Stimulated activated CD4-positive, alpha-beta T cell treated with anti-CD3 and anti-CD28 coated beads, TNF-alpha, amount 100 ng/mL, for 1 hour (primary cell): ENCODE measurements around the gene TMEM191C.
A peak's percentile ranks its signal among the peaks of the same experiment; 100 is the strongest.
"Not testable (repeated sequence)": the region's sequence is repeated elsewhere in the genome, so short reads cannot be mapped to it uniquely, and the experiment has no call there.

Experiments
- DNase-seq, 3 donors: peaks; one replicate each; pipeline ENCODE4 v3.0.0-alpha.2; 2020; ENCODE audit warnings: low read depth in 3 of 3, low spot score in 1 of 3

Gene TMEM191C

GRCh38 chr22:21467337-21468193 is at the start of gene TMEM191C:
Gene TMEM191C, plus strand, starts transcription at chr22:21467387. Its CDS starts 73 bp downstream, at chr22:21467460.
- not testable (repeated sequence) for DNase-seq

DNA sequence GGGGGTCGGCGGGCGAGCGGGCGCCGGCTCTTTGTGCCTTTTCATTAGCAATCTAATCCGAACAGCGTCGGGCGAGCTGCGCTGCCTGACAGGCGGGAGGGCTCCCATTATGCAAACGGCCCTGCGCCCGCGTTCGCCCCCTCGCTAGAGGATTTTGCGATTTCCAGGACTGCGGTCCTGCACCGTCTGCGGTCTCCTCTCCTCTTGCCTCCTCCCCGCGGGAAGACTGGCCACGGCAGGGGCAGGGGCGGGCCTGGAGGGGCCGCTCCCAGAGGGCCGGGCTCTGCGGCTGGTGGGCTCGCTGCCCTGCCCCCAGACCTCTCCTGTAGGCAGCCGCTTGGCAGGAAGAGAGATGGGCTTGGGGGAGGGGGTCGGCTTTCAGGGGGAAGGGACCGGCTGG is 49.3 kb upstream of the TMEM191C start:
- peak in 1 of 3 donors; percentile 10 for DNase-seq

DNA sequence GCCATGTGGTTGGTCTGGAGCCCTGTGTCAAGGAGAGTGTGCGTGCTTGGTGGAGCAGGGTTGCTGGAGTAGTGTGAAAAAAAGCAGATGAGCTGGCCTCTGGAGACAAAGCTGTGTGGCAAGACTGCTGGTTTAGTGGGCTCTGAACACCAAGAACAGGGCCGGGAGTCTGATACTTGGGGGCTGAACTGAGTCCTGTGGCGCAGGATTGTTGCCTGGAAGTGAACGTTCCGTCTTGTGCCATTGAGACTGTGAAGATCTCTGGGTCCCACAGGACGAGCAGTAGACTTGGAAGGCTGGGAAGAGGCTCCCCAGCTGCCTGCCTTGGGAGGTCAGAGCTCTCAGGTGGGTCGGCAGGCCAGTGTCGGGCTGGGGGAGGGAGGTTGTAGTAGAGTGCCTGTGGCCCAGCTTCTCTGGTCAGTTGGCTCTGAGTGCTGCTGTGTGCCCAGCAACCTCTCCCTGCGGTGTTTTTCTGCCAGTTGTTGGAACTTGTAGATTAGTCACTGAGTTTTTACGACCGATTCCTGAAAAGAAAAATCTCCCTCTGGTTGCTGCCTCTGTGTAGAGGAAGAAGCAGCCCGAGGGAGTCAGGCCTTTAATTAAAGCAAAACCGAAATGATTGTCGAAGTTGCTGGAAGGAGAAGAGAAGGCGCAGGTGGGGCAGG is 48.1 kb upstream of the TMEM191C start:
- DNase-seq = not testable (repeated sequence)

- DNase-seq = not testable (repeated sequence)
These were observed 46.9 kb upstream of the TMEM191C start for GRCh38 chr22:21420180-21420763.

- not testable (repeated sequence) for DNase-seq
These were observed 43.0 kb upstream of the TMEM191C start for GRCh38 chr22:21424084-21424709.

- not testable (repeated sequence) for DNase-seq
These were observed 32.6 kb upstream of the TMEM191C start for GRCh38 chr22:21434378-21435233.

GRCh38 chr22:21435998-21436810 is 31.0 kb upstream of the TMEM191C start:
- not testable (repeated sequence) for DNase-seq

DNA sequence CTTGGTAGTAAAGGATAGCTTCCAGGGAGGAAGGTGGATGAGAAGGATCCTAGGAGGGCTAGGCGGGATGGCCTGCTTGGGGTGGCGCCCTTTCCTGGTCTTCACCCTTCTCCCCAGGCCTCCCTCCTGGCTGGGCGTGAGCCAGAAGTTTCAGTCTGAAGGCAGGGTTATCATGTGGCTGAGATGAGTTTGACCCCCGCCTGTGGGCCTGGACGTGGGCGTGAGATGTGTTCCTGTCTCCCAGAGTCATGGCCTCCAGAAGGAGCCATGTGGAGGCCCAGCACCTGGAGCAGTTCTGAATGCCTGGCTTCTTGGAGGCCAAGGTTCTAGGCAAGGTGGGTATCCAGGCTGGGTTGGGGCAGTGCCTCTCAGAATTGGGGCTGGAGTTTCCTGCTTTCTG is 29.2 kb upstream of the TMEM191C start:
- DNase-seq = not testable (repeated sequence)

- not testable (repeated sequence) for DNase-seq
These were observed 27.1 kb upstream of the TMEM191C start for GRCh38 chr22:21440018-21440636.

GRCh38 chr22:21440676-21441075 is 26.5 kb upstream of the TMEM191C start:
- not testable (repeated sequence) for DNase-seq

- not testable (repeated sequence) for DNase-seq
These were observed 26.0 kb upstream of the TMEM191C start for GRCh38 chr22:21441170-21441569.

- not testable (repeated sequence) for DNase-seq
These were observed 25.1 kb upstream of the TMEM191C start for GRCh38 chr22:21442123-21442522.

- not testable (repeated sequence) for DNase-seq
These were observed 24.5 kb upstream of the TMEM191C start for GRCh38 chr22:21442646-21443045.

DNA sequence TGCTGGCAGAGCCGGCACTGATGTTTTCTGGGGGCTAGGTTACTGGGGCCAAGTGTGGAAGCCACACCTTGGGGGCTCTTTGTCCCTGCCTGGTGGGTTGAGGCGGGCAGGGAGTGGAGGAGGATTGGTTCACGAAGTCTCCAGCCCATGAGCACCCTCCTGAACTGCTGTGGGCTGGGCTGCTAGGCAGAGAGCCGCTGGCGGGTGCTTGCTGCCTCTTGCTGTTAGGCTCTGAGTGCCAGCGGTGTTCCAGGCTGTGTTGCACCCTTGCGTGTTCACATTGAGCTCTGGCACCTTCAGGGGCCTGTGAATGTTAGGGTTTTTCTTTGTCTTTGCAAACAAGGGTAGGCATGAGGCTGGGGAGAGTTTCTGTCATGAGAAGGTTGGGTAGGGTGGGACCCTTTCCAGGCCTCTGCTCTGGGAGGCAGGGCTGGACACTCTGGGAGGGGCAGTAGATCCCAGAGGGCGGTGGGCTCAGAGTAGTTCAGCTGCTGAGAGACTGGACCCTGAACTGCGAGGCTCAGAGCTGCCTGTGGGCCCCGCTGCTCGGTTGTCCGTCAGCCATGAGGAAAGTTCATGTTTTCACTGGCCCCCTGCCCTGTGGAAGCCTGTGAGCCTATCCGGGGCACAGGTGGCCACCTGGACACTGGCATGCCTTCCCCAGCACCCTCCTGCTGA is 24.0 kb upstream of the TMEM191C start:
- no peak for DNase-seq

GRCh38 chr22:21443735-21444421 is 23.3 kb upstream of the TMEM191C start:
- no peak for DNase-seq

DNA sequence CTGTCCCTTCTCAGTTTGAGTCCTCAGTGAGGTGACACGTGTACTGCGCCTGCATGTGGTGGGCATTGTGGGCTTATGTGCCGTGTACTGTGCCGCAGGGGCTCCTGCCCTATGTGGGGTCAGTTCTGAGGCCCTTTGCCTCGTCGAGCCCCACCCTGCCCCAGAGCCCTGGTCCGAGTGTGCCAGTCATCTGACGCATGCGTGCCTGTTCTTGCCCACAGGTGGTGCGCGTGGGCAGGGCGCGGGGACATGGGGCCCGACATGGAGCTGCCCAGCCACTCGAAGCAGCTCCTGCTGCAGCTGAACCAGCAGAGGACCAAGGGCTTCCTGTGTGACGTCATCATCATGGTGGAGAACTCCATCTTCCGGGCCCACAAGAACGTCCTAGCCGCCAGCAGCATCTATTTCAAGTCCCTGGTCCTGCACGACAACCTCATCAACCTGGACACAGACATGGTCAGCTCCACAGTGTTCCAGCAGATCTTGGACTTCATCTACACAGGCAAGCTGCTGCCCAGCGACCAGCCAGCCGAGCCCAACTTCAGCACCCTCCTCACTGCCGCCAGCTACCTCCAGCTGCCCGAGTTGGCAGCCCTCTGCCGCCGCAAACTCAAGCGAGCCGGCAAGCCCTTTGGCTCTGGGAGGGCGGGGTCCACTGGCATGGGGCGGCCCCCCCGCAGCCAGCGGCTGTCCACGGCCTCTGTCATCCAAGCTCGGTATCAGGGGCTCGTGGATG is 22.3 kb upstream of the TMEM191C start:
- DNase-seq = no peak

- no peak for DNase-seq
These were observed 21.6 kb upstream of the TMEM191C start for GRCh38 chr22:21445437-21446127.
